Measurements from ENCODE around the gene CBARP. TPM values are rescaled to one million over a fixed set of nuclear protein-coding genes. Genes with fewer than 3 reads are reported as not detected.

The CBARP gene
- polyA plus RNA-seq, 1 donor from 2014 or later: 18.2 TPM

DNA sequence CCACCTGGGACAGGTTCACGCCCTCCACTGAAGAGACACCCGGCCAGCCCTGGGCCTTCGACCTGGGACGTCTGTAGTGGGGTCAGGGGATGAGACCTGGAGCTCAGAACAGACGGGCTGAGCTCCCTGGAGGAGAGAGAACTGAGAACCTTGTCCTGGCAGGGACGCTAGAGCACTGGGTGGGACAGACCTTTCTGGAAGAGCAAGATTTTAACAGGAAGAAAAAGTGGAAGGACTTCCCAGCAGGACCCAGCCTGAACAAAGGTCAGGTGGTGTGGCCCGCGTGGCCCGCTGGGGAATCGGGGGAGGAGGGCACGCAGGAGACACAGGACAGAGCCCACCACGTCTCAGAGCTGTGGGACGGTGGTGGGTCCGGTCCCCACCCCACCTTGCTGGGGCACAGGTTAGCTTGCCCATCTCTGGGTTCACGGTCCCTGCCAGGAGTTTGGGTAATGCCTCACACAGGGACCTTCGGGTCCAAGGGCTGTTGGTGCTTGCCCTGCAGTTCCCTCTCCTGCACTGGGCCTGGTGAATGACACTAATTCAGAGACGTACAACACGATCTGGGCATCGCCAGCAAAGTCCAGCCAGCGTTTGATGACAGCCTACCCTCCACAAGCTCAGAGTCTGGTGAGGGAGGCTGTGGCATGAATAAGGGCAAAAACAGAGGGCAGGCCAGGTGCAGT is 46.6 kb upstream of the CBARP start:
- Histone ChIP-seq H3K27ac (ENCODE audit: low read length) (no peak overlapping the region), H3K4me2 (ENCODE audit: low read length) (no peak overlapping the region), H3F3A (ENCODE audit: insufficient read depth, low read length, poor library complexity, severe bottlenecking) (no peaks in the 10 kb centered on the region), H3K9me2 (ENCODE audit: insufficient read depth, low read length) (no peaks in the 10 kb centered on the region), H3K79me2 (replicated peaks; ENCODE audit: insufficient read depth, low read length) (peaks cover 22% of the 10 kb centered on the region), H3K36me3 (ENCODE audit: insufficient read depth, low read length) (no peaks in the 10 kb centered on the region), H4K20me1 (ENCODE audit: insufficient read depth) (no peaks in the 10 kb centered on the region), H2AFZ (ENCODE audit: low read depth, low read length) (no peak overlapping the region), H3K9ac (ENCODE audit: low read length) (no peak overlapping the region), H3K27me3 (ENCODE audit: insufficient read depth, low read depth, low read length) (no peaks in the 10 kb centered on the region), H3K9me3 (ENCODE audit: low read length) (no peaks in the 10 kb centered on the region), H3K4me3 (ENCODE audit: low read length) (no peak overlapping the region)
- TF ChIP-seq POLR2AphosphoS5 (IDR thresholded peaks at IDR 0.05) (no peak), SMC3 (conservative IDR thresholded peaks at IDR 0.05; ENCODE audit: poor library complexity) (no peak), TAF1 (IDR thresholded peaks at IDR 0.05; ENCODE audit: low read depth) (no peak), MXI1 (conservative IDR thresholded peaks at IDR 0.05; ENCODE audit: poor library complexity, severe bottlenecking) (no peak), EP300 (conservative IDR thresholded peaks at IDR 0.05; ENCODE audit: poor library complexity, severe bottlenecking) (no peak), EZH2 (IDR thresholded peaks at IDR 0.05; ENCODE audit: borderline replicate concordance, insufficient read depth, low read length, poor library complexity, severe bottlenecking) (no peak), RAD21 (conservative IDR thresholded peaks at IDR 0.05) (no peak)
- TF ChIP-seq, protein P1, sequence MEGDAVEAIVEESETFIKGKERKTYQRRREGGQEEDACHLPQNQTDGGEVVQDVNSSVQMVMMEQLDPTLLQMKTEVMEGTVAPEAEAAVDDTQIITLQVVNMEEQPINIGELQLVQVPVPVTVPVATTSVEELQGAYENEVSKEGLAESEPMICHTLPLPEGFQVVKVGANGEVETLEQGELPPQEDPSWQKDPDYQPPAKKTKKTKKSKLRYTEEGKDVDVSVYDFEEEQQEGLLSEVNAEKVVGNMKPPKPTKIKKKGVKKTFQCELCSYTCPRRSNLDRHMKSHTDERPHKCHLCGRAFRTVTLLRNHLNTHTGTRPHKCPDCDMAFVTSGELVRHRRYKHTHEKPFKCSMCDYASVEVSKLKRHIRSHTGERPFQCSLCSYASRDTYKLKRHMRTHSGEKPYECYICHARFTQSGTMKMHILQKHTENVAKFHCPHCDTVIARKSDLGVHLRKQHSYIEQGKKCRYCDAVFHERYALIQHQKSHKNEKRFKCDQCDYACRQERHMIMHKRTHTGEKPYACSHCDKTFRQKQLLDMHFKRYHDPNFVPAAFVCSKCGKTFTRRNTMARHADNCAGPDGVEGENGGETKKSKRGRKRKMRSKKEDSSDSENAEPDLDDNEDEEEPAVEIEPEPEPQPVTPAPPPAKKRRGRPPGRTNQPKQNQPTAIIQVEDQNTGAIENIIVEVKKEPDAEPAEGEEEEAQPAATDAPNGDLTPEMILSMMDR (IDR thresholded peaks at IDR 0.05; ENCODE audit: poor library complexity, severe bottlenecking): no peak
- TF ChIP-seq, protein P2, sequence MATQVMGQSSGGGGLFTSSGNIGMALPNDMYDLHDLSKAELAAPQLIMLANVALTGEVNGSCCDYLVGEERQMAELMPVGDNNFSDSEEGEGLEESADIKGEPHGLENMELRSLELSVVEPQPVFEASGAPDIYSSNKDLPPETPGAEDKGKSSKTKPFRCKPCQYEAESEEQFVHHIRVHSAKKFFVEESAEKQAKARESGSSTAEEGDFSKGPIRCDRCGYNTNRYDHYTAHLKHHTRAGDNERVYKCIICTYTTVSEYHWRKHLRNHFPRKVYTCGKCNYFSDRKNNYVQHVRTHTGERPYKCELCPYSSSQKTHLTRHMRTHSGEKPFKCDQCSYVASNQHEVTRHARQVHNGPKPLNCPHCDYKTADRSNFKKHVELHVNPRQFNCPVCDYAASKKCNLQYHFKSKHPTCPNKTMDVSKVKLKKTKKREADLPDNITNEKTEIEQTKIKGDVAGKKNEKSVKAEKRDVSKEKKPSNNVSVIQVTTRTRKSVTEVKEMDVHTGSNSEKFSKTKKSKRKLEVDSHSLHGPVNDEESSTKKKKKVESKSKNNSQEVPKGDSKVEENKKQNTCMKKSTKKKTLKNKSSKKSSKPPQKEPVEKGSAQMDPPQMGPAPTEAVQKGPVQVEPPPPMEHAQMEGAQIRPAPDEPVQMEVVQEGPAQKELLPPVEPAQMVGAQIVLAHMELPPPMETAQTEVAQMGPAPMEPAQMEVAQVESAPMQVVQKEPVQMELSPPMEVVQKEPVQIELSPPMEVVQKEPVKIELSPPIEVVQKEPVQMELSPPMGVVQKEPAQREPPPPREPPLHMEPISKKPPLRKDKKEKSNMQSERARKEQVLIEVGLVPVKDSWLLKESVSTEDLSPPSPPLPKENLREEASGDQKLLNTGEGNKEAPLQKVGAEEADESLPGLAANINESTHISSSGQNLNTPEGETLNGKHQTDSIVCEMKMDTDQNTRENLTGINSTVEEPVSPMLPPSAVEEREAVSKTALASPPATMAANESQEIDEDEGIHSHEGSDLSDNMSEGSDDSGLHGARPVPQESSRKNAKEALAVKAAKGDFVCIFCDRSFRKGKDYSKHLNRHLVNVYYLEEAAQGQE (IDR thresholded peaks at IDR 0.05; ENCODE audit: borderline replicate concordance): no peak

DNA sequence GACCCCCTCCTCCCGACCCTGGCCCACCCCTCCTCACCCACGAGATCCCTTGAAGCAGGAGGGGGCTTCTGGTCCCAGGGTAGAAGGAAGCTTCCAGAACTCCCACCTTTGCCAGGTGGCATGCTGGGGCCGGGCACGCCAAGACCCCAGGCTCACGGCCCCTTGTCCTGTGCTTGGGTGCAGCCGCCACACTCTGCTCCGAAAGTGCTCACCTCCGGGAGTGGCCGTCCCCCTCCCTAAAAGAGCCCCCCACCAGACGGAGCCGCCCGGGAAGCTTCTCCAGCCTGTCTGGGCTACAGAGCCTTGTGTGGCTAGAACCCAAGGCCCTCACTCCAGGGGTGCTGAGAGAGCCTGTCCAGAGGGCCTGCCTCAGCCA is 46.1 kb upstream of the CBARP start:
- Histone ChIP-seq H3K4me3 (ENCODE audit: low read length) (no peak overlapping the region), H2AFZ (ENCODE audit: low read depth, low read length) (no peak overlapping the region), H4K20me1 (ENCODE audit: insufficient read depth) (no peaks in the 10 kb centered on the region), H3K27ac (ENCODE audit: low read length) (no peak overlapping the region), H3K79me2 (replicated peaks; ENCODE audit: insufficient read depth, low read length) (peaks cover 22% of the 10 kb centered on the region), H3K4me2 (ENCODE audit: low read length) (no peak overlapping the region), H3K9me2 (ENCODE audit: insufficient read depth, low read length) (no peaks in the 10 kb centered on the region), H3K36me3 (ENCODE audit: insufficient read depth, low read length) (no peaks in the 10 kb centered on the region), H3K27me3 (ENCODE audit: insufficient read depth, low read depth, low read length) (no peaks in the 10 kb centered on the region), H3F3A (ENCODE audit: insufficient read depth, low read length, poor library complexity, severe bottlenecking) (no peaks in the 10 kb centered on the region), H3K9ac (ENCODE audit: low read length) (no peak overlapping the region), H3K9me3 (ENCODE audit: low read length) (no peaks in the 10 kb centered on the region)
- TF ChIP-seq, protein P1 (IDR thresholded peaks at IDR 0.05; ENCODE audit: poor library complexity, severe bottlenecking): no peak
- TF ChIP-seq TAF1 (IDR thresholded peaks at IDR 0.05; ENCODE audit: low read depth): no peak
- TF ChIP-seq SMC3 (conservative IDR thresholded peaks at IDR 0.05; ENCODE audit: poor library complexity): no peak
